GM20000 (cell line): Measurements from ENCODE around the gene C3orf22.

Source experiments
- DNase-seq: peaks from one replicate; pipeline ENCODE4 v3.0.0; 2012; ENCODE audit warnings: low spot score
- TF ChIP-seq, protein P1 (sequence below): IDR thresholded peaks from 2 replicates; pipeline ENCODE4 v1.5.1; 2012; ENCODE audit warnings: mild to moderate bottlenecking, control low read depth; ENCODE audit errors: extremely low read depth, missing control alignments

The C3orf22 gene

DNA sequence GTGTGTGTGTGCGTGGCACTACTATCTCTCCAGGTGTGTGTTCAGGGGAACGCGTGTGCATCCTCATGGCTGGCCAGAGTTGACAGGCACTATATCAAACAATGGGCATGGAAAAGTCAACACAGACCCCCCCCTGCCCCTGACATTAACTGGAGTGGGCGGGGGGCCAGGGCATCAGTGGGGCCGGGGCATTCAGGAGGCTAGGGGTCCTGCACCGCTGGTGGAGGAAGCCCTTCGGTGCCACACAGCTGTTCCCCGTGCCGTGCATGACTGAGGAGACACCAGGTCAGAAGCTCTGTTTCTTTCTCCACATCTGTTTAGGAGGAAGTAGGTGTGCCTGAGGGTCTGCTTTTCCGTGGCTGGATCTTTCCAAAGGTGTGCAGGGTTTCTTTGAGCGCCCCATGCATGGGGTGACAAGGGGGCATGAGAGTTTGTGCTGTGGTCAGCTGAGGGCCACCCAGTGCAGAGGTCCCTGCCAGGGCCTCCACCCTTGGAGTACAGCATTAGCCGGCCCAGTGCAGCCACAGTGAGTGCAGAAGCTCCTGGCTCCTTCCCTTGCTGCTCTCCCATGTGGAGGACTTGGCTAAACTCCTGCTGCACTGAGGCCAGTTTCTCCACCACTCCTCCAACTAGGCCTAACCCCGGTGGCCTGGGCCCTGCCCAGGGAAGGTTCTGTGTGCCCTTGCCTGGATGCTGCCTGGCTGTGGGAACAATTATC is 7.5 kb downstream of the C3orf22 start:
- TF ChIP-seq, protein P1, sequence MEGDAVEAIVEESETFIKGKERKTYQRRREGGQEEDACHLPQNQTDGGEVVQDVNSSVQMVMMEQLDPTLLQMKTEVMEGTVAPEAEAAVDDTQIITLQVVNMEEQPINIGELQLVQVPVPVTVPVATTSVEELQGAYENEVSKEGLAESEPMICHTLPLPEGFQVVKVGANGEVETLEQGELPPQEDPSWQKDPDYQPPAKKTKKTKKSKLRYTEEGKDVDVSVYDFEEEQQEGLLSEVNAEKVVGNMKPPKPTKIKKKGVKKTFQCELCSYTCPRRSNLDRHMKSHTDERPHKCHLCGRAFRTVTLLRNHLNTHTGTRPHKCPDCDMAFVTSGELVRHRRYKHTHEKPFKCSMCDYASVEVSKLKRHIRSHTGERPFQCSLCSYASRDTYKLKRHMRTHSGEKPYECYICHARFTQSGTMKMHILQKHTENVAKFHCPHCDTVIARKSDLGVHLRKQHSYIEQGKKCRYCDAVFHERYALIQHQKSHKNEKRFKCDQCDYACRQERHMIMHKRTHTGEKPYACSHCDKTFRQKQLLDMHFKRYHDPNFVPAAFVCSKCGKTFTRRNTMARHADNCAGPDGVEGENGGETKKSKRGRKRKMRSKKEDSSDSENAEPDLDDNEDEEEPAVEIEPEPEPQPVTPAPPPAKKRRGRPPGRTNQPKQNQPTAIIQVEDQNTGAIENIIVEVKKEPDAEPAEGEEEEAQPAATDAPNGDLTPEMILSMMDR, result no peak
- DNase-seq, result no peak

DNA sequence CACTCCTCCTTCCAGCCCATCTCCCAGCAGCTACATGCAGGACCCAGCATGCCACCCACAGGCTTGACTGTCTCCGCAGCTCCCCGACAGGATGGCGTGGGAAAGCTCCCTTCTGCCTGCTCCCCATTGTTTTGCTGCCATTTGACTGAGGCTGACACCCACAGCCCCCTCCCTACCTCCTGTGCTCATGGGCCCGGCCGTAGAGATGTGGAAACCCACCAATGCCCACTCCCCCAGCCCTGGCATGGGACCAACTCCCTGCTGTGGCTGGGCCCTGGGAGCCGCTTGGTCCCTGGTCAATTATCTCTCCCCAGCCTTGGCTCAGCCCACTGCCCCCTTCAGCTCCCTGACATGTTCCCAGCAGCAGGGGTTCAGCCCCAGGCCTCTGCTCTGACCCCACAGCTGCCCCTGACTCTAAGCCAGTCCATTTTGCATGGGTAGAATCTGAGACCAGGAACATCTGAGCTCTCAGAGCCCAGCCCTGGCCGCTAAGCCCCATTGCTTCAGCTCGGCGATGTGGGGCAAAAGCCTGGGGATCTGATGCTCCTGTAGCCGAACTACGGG is 8.2 kb downstream of the C3orf22 start:
- TF ChIP-seq, protein P1, result no peak
- no peak for DNase-seq

DNA sequence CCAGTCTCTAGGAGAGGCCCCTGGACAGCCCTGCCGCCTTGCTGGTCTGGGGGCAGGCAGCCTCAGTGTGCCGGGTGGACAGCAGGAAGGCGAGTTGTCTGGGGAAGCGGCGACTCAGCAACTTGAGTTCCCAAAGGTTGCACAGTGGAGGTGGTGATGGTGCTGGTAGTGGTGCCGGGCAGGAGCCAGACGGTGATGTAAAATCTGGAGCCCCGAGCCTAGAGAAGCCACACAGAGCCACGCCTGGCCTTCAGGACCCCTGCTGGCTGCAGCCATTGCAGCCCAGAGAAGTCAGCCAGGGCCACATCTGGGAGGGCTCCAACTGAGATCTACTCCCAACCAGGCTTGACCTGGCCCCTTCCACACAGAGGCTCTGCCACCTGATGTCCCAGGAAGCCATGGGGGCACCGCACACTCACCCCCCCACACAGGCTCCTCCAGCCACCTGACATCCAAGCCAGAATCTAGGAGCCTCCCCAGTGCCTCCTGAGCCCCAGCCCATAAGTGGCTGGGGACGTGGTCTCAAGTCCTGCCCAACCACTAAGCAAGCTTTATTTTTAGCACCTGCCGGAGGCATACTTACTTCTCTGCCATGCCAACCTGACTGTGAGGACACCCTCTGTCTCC is 8.8 kb downstream of the C3orf22 start:
- TF ChIP-seq, protein P1, result no peak
- DNase-seq, result no peak

DNA sequence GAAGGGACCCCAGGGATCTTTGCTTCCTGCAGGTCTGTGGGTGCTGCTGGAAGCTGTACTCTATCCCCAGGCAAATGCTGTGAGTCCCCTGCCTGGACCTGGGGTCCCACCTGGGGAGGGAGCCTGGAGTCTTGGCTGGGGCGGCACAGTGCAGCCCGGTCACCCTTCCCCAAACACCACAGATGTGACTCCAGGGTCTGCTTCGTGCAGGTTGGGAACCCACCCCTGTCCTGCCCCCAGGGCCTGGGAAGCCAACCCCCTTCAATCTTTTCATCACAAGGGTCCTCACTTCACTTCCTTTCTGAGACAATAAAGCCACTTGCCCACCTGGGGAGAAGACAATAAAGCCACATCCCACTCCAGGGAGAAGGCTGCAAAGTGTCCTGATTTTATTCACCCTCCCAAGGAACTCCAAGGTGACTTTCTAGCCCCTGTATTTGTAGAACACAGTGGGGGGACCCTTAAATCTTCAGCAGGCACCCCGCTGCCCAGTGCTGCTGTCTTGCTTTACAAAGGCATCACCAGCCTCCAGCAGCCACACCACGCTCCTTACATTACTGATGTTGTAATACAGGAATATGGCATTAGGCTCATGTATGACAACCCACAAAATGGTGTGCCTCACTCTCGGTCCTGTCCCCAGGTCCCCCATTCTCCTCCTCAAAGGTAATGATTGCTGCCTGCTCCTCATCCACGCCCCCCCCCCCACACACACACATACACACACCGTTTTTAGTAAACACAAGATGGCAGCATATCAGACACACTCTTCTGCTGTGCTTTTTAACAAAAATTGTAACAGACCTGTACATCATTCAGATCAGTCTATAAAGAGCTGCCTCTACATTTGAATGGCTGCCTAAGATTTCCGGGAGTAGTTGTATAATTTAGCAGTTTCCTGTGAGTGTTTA is 9.9 kb downstream of the C3orf22 start:
- DNase-seq, result no peak
- TF ChIP-seq, protein P1, result no peak

DNA sequence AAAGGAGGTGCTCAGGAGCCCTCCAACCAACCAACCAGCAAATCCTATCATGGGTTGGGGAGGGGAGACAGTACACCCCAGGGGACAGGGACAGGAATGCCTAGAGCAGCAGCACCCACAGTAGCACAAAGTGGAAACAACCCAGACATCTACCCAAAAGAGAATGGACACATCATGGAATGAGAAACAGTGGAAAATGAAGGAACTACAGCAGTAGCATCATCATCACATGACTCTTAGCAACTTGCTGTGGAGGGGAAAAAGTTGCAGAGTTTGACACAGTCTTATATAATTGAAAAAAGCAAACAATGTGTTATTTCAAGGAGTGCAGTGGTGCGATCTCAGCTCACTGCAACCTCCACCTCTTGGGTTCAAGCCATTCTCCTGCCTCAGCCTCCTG is 11.0 kb downstream of the C3orf22 start:
- TF ChIP-seq, protein P1, result no peak
- no peak for DNase-seq

DNA sequence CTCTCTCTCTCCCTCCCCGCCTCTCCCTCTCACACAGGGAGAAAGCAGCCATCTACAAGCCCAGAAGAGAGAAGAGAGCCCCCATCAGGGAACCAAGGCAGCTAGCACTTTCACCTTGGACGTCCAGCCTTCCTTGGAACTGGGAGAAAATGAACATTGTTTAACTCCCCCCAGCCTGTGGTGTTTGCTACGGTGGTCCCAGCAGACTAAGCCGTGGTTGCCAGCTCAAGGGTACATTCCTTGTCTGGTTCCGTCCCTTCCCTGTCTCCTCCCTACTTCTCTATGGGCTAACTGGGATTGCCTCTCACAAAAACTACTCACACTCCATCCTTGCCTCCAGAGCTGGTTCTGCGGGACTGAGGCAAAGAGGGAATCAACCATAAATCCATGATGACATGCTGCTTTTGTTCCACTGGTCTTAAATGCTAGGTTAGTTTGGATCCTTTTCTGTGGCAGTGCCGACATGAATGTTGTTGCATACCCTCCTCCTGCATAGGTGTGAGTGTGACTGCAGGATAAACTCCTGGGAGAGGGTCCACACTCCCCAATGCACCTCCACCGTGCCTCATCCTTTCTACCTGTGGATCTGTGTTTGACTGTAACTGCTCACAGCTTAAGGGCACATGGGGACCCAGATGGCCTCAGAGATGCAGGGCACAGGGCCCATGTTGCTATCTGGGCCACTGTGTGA is 12.0 kb downstream of the C3orf22 start:
- no peak for DNase-seq
- TF ChIP-seq, protein P1, result no peak
